HG03432 (cell line): ENCODE results near the gene POM121C.
"Not testable (repeated sequence)": the region's sequence is repeated elsewhere in the genome, so short reads cannot be mapped to it uniquely, and the experiment has no call there.

Source experiments
- ATAC-seq: cut with Tn5 transposase; IDR thresholded peaks from one replicate; pipeline ENCODE4 v1.9.1; 2021; ENCODE audit warnings: mild to moderate bottlenecking, moderate library complexity; ENCODE audit not compliant: unreplicated experiment

The POM121C gene

DNA sequence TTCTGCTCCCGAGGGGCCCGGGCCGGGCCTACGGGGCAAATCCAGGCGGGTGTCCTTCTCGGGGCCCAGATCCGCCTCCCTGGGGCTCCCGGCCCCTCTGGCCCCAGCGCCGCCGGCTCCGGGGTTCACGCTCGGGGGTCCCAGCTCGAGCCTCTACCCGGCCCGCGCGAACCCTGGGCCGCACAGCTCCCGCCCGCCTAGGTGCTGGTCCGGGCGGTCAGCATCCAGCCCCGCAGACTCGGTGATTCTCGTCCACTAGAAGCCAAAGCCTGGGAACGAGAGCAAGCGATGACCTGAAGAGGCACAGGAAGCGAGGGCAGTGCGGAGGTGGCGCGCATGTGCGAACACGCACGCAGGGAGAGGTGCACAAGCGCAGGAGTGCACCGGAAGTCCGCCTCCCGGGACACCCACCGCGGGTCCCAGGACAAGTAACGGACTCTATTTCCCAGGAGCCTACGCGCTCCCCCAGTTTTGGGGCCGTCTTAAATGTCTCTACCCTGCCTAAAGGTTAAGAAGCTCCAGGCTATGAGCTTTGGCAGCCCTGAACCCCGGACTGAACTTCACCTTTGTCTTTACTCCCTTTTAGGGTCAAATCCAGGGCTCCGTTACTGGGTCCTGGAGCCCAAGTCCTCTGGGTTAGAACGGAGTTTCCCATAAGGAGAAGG lies at the start of gene POM121C:
TSS of gene POM121C (minus strand) at position 321 of the 665 bp plus-strand sequence. CDS start 44,803 bp downstream, outside the sequence.
- peak; percentile 99 for ATAC-seq

DNA sequence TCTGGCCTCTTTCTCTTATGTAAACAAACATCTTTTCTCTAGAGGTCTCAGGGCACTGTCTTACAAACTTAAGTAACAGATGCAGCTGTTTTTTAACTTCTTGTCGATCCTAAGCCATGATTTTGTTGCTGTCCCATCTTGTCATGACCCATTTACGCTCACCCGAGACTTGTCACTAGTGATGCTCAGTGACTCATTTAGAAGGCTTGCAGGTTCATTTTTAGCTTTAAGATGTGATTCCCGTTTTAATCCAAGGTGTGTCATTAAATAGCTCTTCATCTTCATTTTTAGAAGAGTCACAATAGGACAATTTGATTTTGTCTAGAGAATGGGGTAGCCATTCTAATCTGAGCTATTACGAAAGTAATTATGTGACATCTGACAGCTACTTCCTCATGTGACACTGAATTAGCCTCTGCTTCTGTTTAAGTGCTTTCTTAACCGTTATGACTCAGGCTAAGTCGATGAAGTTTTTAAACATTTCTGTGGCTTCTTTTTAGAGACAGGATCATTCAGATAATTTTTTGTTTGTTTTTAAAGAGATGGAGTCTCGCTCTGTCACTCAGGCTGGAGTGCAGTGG lies 48.7 kb upstream of the POM121C start:
- peak; percentile 72 for ATAC-seq

DNA sequence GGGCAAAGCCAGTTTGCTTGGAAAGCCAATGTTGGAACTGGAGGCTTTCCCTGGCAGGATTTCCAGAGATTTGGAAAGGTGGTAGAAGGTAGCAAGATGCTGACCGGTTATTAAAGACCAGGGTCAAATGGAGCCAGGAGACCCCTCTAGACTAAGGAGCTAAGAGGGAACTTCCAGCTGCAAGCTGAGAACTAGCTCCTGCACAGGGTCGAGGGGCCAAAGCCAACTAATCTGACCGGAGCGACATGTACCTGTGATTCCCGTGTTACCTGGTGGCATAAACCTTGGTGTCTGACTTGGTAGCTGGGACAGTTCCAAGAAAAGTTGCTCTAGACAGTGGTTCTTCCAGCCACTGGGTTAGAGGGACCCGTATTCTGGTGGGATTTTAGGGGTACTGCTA lies 47.8 kb upstream of the POM121C start:
- ATAC-seq, result no peak

DNA sequence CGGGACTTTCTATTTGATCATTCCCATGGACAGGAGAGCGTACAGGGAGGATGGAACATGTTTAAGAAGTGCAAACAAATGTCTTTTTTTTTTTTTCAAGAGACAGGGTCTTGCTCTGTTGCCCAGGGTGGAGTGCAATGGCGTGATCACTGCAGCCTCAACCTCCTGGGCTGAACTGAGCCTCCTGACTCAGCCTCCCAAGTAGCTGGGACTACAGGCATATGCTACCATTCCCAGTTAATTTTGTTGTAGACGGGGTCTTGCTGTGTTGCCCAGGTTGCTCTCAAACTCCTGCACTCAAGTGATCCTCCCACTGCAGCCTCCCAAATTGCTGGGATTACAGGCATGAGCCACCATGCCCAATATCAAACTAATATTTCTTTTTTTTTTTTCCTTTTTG lies 46.5 kb upstream of the POM121C start:
- no peak for ATAC-seq

DNA sequence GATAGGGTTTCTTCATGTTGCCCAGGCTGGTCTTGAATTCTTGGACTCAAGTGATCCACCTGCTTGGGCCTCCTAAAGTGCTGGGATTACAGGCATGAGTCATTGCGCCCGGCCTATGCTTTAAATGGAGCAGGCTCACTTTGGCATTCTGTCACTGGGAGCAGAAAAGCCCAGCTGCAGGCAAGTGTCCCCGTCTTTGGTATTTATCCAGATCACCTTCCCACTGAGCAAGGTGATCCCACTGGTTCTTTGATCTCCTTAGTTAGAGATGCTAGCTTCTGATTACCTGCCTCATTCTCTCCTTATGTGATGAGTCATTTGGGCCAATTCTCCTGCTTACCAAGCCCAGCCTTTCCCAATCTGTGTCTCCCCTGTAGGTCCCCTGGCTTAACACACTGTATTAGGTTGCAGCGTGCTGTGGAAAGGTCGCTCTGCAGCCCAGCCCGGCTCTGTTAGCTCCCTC lies 45.3 kb upstream of the POM121C start:
- ATAC-seq, result no peak

DNA sequence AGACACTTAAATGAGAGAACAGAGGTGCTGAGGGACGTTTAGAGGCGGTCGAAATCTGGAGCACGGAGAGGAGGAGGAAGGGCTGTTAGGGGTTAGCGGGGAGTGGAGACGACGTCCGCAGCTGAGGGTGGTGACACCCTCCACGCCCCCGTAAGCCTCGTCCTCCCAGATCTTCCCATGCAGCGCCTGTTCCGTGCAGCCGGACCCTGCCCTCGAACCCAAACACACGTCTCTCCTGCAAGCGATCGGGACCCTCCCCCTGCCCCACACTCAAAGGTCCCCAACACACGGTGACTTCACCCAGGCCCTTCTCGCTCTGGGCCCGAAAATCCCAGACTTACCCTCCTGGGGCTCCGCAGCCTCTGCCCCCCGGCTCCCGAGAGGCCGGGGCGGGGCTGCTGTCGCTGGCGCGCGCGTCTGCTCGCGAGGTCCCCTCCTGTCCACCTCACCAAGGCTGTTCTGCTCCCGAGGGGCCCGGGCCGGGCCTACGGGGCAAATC lies 41.2 kb upstream of the POM121C start:
- not testable (repeated sequence) for ATAC-seq

DNA sequence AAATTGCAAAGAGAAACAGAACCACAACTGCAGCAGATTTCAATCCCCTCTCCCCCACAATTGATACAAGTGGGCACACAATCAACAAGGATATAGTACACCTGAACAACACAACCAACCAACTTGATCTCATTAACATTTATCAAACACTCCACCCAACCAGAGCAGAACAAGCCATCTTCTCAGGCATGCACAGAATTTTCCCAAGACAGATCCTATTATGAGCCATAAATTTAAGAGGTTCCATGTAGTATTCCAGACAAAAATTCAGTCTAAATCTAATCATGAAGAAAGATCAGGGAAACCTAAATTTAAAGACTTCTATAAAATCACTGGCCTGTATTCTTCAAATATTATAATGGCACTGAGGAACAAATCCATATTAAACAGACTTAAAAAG lies 35.6 kb upstream of the POM121C start:
- not testable (repeated sequence) for ATAC-seq

DNA sequence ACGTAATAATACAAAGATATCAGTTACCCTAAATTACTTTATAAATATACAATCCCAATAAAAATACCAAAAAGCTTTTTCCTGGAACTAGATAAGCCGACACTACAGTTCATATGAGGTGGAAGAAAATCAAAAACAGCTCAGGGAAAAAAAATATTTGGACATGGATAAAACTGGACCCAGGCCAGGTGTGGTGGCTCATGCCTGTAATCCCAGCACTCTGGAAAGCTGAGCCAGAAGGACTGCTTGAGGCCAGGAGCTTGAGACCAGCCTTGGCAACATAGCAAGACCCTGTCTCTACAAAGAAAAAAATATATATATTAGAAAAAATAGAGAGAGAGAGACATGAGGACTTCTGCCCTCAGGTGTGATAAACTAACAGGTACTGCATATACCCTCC lies 32.7 kb upstream of the POM121C start:
- not testable (repeated sequence) for ATAC-seq

DNA sequence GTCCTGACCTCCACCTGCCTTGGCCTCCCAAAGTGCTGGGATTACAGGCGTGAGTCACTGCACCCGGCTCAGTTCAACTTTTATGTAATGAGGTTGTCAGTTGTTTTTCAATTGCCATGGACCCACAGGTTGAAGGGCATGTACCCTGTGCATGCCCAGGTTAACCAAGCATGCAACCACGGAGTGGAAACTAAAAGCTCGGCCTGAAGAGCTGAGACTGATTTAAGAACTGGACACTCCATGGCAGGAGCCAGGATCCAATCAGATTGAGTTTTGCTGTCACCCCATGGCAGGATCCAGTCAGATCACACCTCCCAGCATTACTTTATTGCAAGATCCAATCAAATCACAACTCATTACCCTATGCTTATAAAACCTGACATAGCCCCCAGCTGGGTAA lies 22.9 kb upstream of the POM121C start:
- ATAC-seq, result not testable (repeated sequence)

DNA sequence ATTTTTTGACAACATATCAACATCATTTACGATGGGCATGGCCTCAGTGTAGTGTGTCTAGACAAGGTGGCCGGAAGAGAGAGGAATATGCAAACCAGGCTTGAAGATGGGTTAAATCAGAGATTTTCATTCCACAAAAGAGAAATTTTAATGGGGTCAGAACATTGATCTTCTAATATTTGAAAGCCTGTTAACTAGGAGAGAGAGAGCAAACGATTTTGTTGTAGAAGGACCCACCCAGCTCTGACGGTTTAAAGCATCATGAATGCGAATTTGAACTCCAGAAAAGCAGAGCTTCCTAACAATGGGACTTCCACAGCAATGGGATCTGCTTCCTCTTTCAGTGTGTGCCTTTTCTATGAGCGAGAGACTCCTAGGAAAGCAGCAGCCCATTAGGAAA lies 5.9 kb upstream of the POM121C start, which contains the start of gene SPDYE5:
TSS of gene SPDYE5 (plus strand) at position 301 of the 400 bp plus-strand sequence. CDS start 1,728 bp downstream, outside the sequence.
- not testable (repeated sequence) for ATAC-seq

DNA sequence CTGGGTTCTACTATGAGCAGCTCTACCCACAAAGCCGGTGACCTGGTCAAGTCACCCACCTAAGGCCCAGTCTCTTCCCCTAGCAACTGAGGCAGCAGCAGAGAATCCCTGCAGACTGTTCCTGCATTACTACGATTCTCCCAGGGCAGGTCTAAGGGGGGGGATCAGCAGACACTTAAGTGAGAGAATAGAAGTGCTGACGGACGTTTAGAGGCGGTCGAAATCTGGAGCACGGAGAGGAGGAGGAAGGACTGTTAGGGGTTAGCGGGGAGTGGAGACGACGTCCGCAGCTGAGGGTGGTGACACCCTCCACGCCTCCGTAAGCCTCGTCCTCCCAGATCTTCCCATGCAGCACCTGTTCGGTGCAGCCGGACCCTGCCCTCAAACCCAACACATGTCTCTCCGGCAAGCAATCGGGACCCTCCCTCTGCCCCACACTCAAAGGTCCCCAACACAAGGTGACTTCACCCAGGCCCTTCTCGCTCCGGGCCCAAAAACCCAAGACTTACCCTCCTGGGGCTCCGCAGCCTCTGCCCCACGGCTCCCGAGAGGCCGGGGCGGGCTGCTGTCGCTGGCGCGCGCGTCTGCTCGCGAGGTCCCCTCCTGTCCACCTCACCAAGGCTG lies 632 bp downstream of the POM121C start:
- ATAC-seq, result not testable (repeated sequence)

DNA sequence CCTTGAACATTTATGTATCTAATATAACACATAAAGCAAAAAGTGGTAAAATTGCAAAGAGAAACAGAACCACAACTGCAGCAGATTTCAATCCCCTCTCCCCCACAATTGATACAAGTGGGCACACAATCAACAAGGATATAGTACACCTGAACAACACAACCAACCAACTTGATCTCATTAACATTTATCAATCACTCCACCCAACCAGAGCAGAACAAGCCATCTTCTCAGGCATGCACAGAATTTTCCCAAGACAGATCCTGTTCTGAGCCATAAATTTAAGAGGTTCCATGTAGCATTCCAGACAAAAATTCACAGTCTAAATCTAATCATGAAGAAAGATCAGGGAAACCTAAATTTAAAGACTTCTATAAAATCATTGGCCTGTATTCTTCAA lies 5.8 kb downstream of the POM121C start:
- not testable (repeated sequence) for ATAC-seq

DNA sequence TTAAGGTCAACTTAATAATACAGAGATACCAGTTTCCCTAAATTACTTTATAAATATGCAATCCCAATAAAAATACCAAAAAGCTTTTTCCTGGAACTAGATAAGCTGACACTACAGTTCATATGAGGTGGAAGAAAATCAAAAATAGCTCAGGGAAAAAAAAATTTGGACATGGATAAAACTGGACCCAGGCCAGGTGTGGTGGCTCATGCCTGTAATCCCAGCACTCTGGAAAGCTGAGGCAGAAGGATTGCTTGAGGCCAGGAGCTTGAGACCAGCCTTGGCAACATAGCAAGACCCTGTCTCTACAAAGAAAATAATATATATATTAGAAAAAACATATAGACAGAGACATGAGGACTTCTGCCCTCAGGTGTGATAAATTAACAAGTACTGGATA lies 8.6 kb downstream of the POM121C start:
- ATAC-seq, result not testable (repeated sequence)

DNA sequence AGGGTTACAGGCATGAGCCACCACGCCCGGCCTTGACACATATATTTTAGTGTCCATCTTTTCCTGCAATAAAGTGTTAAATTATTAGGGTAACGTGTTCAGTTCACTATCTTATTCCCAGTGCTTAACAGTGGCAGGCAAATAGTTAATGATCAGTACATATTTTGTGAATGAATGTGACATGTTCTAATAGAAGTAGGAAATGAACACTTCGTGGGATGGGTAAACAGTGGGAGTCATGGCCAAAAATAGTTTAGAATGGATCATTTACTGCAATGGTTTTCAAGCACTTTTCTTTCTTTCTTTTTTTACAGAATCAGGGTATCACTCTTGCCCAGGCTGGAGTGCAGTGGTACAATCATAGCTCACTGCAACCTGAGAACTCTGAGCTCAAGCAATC lies 15.9 kb downstream of the POM121C start:
- ATAC-seq, result not testable (repeated sequence)

DNA sequence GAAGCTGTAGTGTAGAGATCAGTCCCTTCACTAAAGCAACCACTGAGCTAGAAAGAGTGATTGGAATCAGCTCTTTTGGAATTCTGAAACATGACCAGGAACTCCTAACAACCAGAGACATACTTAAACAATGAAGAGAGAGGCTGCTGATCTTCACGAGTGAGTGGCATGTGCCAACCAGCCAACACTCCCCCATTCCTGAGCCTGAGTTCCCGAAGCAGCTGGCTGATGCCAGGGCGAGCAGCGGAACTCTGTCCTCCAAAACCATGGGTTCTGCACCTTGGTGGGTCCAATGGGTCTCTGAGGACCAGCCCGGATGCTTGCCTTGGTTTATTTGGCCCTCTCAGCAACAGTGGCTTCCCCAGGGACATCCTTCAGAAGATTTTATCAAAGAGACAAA lies 25.6 kb downstream of the POM121C start:
- not testable (repeated sequence) for ATAC-seq

DNA sequence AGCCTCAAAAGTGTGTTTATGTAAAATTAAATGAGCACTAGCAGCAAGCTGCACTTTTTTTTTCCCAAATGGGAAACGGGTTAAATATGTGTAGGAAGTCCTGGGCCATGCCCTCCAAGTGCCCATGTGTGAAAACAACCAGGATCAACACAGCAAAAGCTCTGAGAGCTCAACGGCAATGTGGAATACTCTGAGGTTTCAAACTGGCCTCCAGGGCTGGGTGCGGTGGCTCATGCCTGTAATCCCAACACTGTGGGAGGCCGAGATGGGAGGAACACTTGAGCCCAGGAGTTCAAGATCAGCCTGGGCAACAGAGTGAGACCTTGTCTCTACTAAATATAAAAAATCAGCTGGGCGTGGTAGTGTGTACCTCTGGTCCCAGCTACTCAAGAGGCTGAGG lies 28.1 kb downstream of the POM121C start:
- not testable (repeated sequence) for ATAC-seq

DNA sequence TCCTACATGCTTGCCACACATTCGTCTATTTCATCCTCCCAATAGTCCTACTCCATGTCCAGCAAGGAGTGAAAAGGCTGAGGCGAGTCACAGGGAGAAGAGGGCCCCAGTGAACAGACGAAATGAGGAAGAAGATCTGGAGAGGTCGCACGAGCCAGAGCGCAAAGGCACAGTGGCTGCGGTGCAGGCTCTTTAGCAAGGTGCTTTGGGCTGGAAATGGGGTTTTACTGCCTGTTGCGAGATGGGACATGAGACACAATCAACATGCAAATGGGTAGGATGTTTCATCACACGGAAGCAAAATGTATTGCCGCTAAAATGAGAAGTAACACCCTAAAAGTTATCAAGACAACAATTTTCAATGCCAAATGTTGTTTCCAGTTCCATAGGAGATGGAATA lies 29.7 kb downstream of the POM121C start:
- not testable (repeated sequence) for ATAC-seq

DNA sequence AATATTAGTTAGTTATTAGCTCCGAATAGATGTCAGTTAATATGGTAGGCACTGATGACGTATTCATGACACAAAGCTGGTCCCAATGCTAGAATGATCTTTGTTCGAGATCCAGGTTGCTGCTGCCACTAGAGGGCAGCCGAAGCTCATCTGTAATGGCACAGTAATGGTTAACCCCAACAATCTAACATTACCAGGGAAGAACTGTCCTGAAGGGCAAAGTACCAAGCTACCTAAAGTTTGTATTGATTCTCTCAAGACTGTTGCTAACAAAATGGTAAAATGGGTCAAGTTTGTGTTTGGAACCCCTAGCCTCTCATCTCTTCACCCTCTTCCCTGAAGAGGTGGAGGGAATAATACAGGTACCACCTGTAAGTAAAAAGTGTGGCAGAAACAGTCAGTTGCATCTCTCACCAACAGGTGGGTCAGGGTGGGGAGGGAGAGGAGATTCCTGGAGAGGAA lies 33.6 kb downstream of the POM121C start:
- peak; percentile 86 for ATAC-seq

DNA sequence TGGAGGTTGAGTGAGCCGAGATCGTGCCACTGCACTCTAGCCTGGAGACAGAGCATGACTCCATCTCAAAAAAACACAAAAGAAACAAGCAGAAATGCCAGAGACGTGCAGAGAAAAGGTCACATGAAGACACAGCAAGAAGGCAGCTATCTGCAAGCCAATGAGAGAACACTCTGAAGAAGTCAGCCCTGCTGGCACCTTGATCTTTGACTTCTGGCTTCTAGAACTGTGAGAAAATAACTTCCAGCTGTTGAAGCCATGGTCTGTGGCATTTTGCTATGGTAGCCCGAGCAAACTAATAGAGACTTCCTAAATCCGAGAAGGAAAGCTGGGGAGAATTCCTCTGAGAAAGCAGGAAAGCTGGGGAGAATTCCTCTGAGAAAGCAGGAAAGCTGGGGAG lies 36.2 kb downstream of the POM121C start:
- ATAC-seq, result not testable (repeated sequence)

DNA sequence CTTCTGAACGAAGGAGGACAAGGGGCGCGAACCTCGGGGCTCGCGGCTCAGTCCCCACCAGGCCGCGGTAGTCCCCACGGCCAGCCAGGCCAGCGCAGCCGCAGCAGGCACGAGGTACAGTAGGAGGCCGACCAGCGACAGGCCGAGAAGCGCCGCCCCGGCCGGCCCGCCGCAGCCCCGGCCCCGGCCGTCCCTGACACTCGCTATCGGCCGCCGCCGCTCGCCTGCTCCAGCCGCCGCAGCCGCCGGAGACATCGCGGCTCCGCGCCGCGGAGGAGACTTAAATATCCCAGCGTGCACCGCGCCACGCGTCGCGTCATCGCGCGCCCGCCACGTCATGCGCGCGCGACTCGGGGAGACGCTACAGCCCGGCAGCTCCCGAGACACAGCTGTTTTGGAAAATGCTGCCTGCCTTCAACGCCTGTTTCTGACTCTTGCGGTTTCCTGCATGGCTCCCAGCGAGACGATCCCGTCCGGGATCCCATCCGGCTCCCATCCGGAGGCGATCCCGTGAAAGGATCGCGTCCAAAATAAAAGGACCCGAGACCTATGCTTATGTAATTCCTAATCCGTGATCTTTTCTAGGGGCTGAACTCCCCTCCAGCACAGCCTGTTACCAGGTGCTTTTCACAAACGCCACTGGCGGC lies 43.5 kb downstream of the POM121C start:
- ATAC-seq, result peak; percentile 95

DNA sequence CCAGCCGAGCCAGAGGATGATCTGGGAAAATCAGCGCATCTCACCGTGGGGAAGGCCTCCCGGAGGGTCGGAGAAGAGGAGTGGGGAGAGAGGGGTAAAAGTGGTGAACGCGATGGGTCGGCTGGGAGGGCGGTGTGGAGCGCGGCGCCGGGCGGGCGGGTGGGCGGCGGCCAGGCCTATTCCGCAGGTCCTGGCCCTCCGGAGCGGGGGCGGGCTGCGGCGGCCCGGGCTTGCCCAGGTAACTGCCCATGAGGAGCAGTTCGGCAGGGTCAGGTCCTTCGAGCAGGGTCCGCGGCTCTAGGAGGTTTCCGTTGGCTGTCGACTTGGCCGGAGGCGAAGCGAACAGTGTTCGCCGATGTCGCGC lies 44.0 kb downstream of the POM121C start:
- peak; percentile 51 for ATAC-seq
